ENCODE results near the gene RAB32. TPM values are rescaled to one million over a fixed set of nuclear protein-coding genes. Genes with fewer than 3 reads are reported as not detected.
"Not testable (repeated sequence)": the region's sequence is repeated elsewhere in the genome, so short reads cannot be mapped to it uniquely, and the experiment has no call there.

Gene RAB32
- total and polyA plus RNA-seq, 2 donors (not counting 1 experiment from before 2014, with no cell fraction given): 116 to 131 TPM

DNA sequence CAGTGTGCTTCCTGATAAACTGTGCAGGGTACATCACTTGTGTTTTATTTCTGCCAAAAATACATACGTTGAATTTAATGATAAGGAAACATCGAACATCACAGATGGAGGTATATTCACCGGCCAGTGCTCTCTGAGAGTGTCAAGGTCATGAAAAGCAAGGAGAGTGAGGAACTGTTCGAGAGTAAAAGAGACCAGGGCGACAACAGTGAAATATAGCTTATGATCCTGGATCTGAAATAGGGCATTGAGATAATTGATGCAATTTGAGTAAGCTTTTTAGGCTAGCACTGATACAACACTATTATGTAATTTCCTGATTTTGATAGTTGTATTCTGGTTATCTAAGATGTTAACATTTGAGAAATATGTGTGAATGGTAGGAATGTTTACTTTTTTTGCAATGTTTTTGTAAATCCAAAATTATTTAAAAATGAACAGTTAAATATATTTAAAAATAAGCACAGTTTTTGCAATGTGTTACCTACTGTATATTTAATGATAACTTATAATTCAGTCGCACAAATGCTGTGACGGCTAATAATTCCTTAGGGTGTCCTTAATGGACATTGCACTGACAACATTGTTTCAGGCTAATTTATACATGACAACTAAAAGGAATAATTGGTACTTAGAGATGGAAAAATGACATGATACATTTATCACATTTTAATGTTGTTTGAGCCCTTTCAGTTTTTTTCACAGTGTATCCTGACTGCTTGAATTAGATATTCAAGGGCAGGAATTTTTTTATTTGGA, 9.9 kb downstream of the RAB32 start:
- TF ChIP-seq, protein P1, sequence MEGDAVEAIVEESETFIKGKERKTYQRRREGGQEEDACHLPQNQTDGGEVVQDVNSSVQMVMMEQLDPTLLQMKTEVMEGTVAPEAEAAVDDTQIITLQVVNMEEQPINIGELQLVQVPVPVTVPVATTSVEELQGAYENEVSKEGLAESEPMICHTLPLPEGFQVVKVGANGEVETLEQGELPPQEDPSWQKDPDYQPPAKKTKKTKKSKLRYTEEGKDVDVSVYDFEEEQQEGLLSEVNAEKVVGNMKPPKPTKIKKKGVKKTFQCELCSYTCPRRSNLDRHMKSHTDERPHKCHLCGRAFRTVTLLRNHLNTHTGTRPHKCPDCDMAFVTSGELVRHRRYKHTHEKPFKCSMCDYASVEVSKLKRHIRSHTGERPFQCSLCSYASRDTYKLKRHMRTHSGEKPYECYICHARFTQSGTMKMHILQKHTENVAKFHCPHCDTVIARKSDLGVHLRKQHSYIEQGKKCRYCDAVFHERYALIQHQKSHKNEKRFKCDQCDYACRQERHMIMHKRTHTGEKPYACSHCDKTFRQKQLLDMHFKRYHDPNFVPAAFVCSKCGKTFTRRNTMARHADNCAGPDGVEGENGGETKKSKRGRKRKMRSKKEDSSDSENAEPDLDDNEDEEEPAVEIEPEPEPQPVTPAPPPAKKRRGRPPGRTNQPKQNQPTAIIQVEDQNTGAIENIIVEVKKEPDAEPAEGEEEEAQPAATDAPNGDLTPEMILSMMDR (conservative IDR thresholded peaks at IDR 0.05 in 1 of 2, IDR thresholded peaks at IDR 0.05 in 1 of 2; ENCODE audit: low read depth in 1 of 2, low read length in 2 of 2): no peak
- no peak for TF ChIP-seq EZH2 (IDR thresholded peaks at IDR 0.05; ENCODE audit: low read length, missing control alignments)
- H3K79me2 ChIP-seq (ENCODE audit: control insufficient read depth, insufficient read depth, low read length): peaks cover 50% of the 10 kb centered on the region
- DNase-seq (ENCODE audit: low read depth in 2 of 2): no peak
- H3K4me2 ChIP-seq (ENCODE audit: extremely low read depth, insufficient read depth, low read length): no peak overlapping the region
- H2AFZ ChIP-seq (ENCODE audit: low read length): no peak overlapping the region
- H3K9ac ChIP-seq (ENCODE audit: insufficient read depth, low read length): no peak overlapping the region
- no peak overlapping the region for H3K4me3 ChIP-seq (replicated peaks in 1 of 4; ENCODE audit: control extremely low read depth in 1 of 4, insufficient read depth in 1 of 4, low read depth in 3 of 4, low read length in 4 of 4)
- no peaks in the 10 kb centered on the region for H3K9me3 ChIP-seq (ENCODE audit: control insufficient read depth, insufficient read depth, low read depth, low read length)
- H3K27ac ChIP-seq (ENCODE audit: insufficient read depth, low read length): no peak overlapping the region
- no peaks in the 10 kb centered on the region for H3K27me3 ChIP-seq (ENCODE audit: control insufficient read depth, insufficient read depth, low read length)
- H4K20me1 ChIP-seq (ENCODE audit: control insufficient read depth, extremely low read depth, insufficient read depth, low read length): no peaks in the 10 kb centered on the region
- H3K36me3 ChIP-seq (ENCODE audit: control insufficient read depth, insufficient read depth, low read length): peaks cover 6% of the 10 kb centered on the region
- no peaks in the 10 kb centered on the region for H3K4me1 ChIP-seq (ENCODE audit: control insufficient read depth, extremely low read depth, insufficient read depth, low read length)

DNA sequence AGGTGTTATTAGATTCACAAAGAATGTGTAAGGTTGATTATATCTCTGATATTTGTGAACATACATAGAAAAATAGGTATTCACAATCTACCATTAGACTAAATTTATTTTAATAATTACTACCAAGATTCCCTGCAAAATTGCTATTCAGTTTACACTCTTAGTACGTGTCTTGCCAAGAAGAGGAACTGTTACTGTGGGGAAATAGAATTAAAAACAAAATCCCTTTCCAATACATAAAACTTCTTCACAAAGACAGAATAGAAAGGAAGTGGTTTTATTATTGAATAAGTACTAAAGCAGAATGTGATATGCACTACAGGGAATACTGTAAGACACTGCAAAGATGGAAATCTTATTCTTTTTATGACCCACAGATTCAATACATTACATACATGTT, 17.0 kb downstream of the RAB32 start:
- H4K20me1 ChIP-seq (ENCODE audit: control insufficient read depth, extremely low read depth, insufficient read depth, low read length): no peaks in the 10 kb centered on the region
- no peak overlapping the region for H3K27ac ChIP-seq (ENCODE audit: insufficient read depth, low read length)
- H3K36me3 ChIP-seq (ENCODE audit: control insufficient read depth, insufficient read depth, low read length): no peaks in the 10 kb centered on the region
- no peak overlapping the region for H3K9ac ChIP-seq (ENCODE audit: insufficient read depth, low read length)
- H3K27me3 ChIP-seq (ENCODE audit: control insufficient read depth, insufficient read depth, low read length): no peaks in the 10 kb centered on the region
- no peak overlapping the region for H3K4me3 ChIP-seq (replicated peaks in 1 of 4; ENCODE audit: control extremely low read depth in 1 of 4, insufficient read depth in 1 of 4, low read depth in 3 of 4, low read length in 4 of 4)
- H3K9me3 ChIP-seq (ENCODE audit: control insufficient read depth, insufficient read depth, low read depth, low read length): no peaks in the 10 kb centered on the region
- TF ChIP-seq, protein P1 (conservative IDR thresholded peaks at IDR 0.05 in 1 of 2, IDR thresholded peaks at IDR 0.05 in 1 of 2; ENCODE audit: low read depth in 1 of 2, low read length in 2 of 2): no peak
- TF ChIP-seq EZH2 (IDR thresholded peaks at IDR 0.05; ENCODE audit: low read length, missing control alignments): no peak
- H3K4me1 ChIP-seq (ENCODE audit: control insufficient read depth, extremely low read depth, insufficient read depth, low read length): no peaks in the 10 kb centered on the region
- H2AFZ ChIP-seq (ENCODE audit: low read length): no peak overlapping the region
- DNase-seq (ENCODE audit: low read depth in 2 of 2): no peak
- H3K4me2 ChIP-seq (ENCODE audit: extremely low read depth, insufficient read depth, low read length): no peak overlapping the region
- no peaks in the 10 kb centered on the region for H3K79me2 ChIP-seq (ENCODE audit: control insufficient read depth, insufficient read depth, low read length)

DNA sequence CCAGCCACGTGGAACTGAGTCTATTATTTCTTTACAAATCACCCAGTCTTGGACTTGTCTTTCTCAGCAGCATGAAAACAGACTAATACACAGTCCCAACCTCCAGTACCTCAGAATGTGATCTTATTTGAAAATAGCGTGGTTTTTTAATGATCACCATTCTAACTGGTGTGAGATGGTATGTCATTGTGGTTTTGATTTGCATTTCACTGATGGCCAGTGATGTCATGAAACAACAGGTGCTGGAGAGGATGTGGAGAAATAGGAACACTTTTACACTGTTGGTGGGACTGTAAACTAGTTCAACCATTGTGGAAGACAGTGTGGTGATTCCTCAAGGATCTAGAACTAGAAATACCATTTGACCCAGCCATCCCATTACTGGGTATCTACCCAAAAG, 23.0 kb downstream of the RAB32 start:
- H3K4me2 ChIP-seq (ENCODE audit: extremely low read depth, insufficient read depth, low read length); H3K36me3 ChIP-seq (ENCODE audit: control insufficient read depth, insufficient read depth, low read length); H3K4me1 ChIP-seq (ENCODE audit: control insufficient read depth, extremely low read depth, insufficient read depth, low read length); H3K4me3 ChIP-seq (replicated peaks in 1 of 4; ENCODE audit: control extremely low read depth in 1 of 4, insufficient read depth in 1 of 4, low read depth in 3 of 4, low read length in 4 of 4); H3K27me3 ChIP-seq (ENCODE audit: control insufficient read depth, insufficient read depth, low read length); DNase-seq (ENCODE audit: low read depth in 2 of 2); H3K9me3 ChIP-seq (ENCODE audit: control insufficient read depth, insufficient read depth, low read depth, low read length); H2AFZ ChIP-seq (ENCODE audit: low read length); H4K20me1 ChIP-seq (ENCODE audit: control insufficient read depth, extremely low read depth, insufficient read depth, low read length); H3K9ac ChIP-seq (ENCODE audit: insufficient read depth, low read length); H3K79me2 ChIP-seq (ENCODE audit: control insufficient read depth, insufficient read depth, low read length); H3K27ac ChIP-seq (ENCODE audit: insufficient read depth, low read length): not testable (repeated sequence)

DNA sequence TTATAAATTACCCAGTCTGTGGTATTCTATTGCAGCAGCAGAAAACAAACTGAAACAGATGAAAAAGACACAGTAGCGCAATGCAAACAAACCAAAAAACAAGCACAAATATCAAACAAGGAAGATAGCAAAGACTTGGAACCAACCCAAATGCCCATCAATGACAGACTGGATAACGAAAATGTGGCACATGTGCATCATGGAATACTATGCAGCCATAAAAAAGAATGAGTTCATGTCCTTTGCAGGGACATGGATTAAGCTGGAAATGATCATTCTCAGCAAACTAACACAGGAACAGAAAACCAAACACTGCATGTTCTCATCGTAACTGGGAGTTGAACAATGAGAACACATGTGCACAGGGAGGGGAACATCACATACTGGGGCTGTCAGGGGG, 25.0 kb downstream of the RAB32 start:
- not testable (repeated sequence) for H3K36me3 ChIP-seq (ENCODE audit: control insufficient read depth, insufficient read depth, low read length); H3K79me2 ChIP-seq (ENCODE audit: control insufficient read depth, insufficient read depth, low read length); H3K4me2 ChIP-seq (ENCODE audit: extremely low read depth, insufficient read depth, low read length); H3K4me3 ChIP-seq (replicated peaks in 1 of 4; ENCODE audit: control extremely low read depth in 1 of 4, insufficient read depth in 1 of 4, low read depth in 3 of 4, low read length in 4 of 4); H3K27ac ChIP-seq (ENCODE audit: insufficient read depth, low read length); DNase-seq (ENCODE audit: low read depth in 2 of 2); H3K27me3 ChIP-seq (ENCODE audit: control insufficient read depth, insufficient read depth, low read length); H3K9ac ChIP-seq (ENCODE audit: insufficient read depth, low read length); H4K20me1 ChIP-seq (ENCODE audit: control insufficient read depth, extremely low read depth, insufficient read depth, low read length); H3K4me1 ChIP-seq (ENCODE audit: control insufficient read depth, extremely low read depth, insufficient read depth, low read length); H2AFZ ChIP-seq (ENCODE audit: low read length); H3K9me3 ChIP-seq (ENCODE audit: control insufficient read depth, insufficient read depth, low read depth, low read length)

Measured in fibroblast of lung (primary cell).